OCI-M2 (cell line): ENCODE data around the gene SLC19A1.
"Not testable (repeated sequence)": the region's sequence is repeated elsewhere in the genome, so short reads cannot be mapped to it uniquely, and the experiment has no call there.

Experiments used
- DNase-seq: peaks from one replicate; lab custom pipeline; 2025; ENCODE audit not compliant: unreplicated experiment; lab: John Stamatoyannopoulos, UW

SLC19A1 gene

GRCh38 chr21:45533361-45533845 lies 8.8 kb downstream of the SLC19A1 start:
- no peak for DNase-seq

GRCh38 chr21:45532826-45533360 lies 9.3 kb downstream of the SLC19A1 start:
- no peak for DNase-seq

- no peak for DNase-seq
Measured at GRCh38 chr21:45531393-45532215, 10.6 kb downstream of the SLC19A1 start.

GRCh38 chr21:45531114-45531392 lies 11.2 kb downstream of the SLC19A1 start:
- DNase-seq = not testable (repeated sequence)

GRCh38 chr21:45530423-45531113 lies 11.7 kb downstream of the SLC19A1 start:
- no peak for DNase-seq

GRCh38 chr21:45529785-45530422 lies 12.3 kb downstream of the SLC19A1 start:
- DNase-seq = no peak

- DNase-seq = no peak
Measured at GRCh38 chr21:45528981-45529784, 13.1 kb downstream of the SLC19A1 start.

- DNase-seq = no peak
Measured at GRCh38 chr21:45528028-45528705, 14.1 kb downstream of the SLC19A1 start.

GRCh38 chr21:45527151-45527999 lies 14.9 kb downstream of the SLC19A1 start:
- DNase-seq = not testable (repeated sequence)

GRCh38 chr21:45525910-45526306 lies 16.3 kb downstream of the SLC19A1 start:
- DNase-seq = no peak

GRCh38 chr21:45525153-45525909 lies 16.9 kb downstream of the SLC19A1 start:
- no peak for DNase-seq

- no peak for DNase-seq
Measured at GRCh38 chr21:45524756-45525152, 17.5 kb downstream of the SLC19A1 start.

- no peak for DNase-seq
Measured at GRCh38 chr21:45523411-45524101, 18.7 kb downstream of the SLC19A1 start.

GRCh38 chr21:45522986-45523385 lies 19.3 kb downstream of the SLC19A1 start:
- DNase-seq = no peak

GRCh38 chr21:45522381-45522780 lies 19.9 kb downstream of the SLC19A1 start:
- no peak for DNase-seq

- DNase-seq = no peak
Measured at GRCh38 chr21:45521241-45521640, 21.0 kb downstream of the SLC19A1 start.

- DNase-seq = no peak
Measured at GRCh38 chr21:45519182-45519581, 23.1 kb downstream of the SLC19A1 start.

GRCh38 chr21:45518742-45519141 lies 23.5 kb downstream of the SLC19A1 start:
- no peak for DNase-seq
